ENCODE data around the gene SLC23A3.
A peak's percentile ranks its signal among the peaks of the same experiment; 100 is the strongest.

SLC23A3 gene

DNA sequence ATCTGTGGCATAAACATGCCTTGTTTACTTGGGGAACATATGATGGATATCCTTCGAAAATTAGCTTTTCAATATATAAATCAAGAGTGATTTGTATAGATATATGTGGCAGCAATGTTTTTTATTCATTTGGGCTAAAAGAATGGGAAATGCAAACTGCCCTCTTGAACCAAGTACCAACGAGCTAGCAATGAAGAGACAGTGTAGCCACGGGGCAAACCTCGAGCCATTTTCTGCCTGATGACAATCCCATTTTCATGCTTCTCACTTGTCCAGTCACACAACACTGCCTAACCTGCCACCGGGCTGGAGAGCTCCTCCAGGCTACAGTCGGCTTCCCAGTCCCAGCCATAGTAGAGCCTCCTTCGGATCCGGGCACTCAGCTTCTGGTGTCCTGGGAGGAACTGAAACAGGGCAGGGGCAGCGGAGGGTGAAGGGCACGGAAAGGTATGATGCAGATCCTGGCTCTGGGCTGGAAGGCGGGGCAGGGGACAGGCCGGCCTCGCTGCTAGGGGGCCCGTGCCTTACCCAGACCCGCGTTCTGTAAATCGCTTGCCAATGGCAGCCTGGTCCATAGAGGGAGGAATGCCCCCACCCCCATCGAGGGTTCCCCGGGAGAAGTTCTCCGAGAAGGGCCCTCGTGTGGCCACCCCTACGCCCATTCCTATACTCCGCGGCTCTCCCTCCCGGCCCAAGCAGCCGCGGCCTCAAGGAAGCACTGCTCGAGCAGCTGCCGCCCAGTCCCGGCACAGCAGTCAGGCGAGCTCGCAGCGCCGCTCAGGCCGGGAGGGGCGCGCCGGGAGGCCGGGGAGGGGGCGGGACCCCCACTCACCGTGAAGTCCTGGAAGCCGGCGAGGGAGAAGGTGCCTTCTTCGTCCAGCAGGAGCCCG, 6.3 kb upstream of the SLC23A3 start:
- DNase-seq (ENCODE audit: low spot score): peak; percentile 58

DNA sequence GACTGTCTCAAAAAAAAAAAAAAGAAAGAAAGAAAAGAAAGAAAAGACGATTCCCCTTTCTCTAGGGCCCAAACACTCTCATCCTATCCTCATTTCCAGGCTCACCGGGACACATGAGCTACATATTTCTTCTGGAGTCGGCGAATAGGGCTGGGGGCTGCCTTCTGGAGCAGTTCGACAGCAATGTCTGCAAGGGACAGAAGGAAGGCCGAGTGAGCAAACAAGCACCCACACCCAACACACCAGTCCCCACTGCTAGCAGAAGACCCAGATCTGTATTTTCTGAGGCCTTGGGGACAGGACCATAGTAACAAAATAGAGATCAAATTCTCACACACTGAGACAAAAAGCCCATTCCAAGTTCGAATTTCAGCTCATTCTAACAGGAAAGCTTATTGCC, 5.7 kb upstream of the SLC23A3 start:
- no peak for DNase-seq (ENCODE audit: low spot score)

DNA sequence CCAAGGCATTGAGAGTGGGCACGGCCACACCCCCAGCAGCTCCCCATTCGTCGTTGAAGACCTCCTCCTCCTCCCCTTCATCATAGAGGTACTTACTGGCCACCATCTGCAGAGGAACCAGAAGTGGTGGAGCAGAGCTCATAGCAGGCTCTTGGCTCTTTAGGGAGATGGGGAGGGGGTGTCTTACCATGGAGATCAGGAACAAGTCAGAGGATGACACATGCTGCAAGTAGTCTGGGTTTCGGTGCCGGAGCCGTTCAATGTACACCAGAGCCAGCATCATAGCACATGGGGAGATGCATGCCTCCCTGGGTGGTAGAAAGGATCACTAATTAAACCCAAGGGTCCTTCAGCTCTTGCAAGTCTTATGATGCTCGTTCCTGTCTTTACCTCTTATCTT, 5.0 kb upstream of the SLC23A3 start:
- DNase-seq (ENCODE audit: low spot score): no peak

DNA sequence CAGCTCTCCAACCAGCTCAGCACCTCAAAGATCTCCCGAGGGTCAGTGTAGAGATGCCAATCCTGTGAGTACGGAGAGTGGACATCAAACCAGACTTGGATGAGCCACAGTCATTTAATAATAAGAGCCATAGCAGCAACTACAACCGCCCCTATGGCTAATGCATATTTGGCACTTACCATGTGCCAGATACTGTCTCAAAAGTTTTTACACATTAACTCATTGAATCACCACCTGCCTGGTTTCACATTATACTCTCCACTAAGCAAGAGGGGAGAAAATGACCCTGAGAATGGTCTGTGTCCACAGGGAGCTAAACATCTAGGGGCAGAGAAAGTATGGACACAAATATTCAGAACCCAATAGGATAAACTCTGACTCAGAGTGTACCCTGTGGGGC, 4.3 kb upstream of the SLC23A3 start:
- no peak for DNase-seq (ENCODE audit: low spot score)

DNA sequence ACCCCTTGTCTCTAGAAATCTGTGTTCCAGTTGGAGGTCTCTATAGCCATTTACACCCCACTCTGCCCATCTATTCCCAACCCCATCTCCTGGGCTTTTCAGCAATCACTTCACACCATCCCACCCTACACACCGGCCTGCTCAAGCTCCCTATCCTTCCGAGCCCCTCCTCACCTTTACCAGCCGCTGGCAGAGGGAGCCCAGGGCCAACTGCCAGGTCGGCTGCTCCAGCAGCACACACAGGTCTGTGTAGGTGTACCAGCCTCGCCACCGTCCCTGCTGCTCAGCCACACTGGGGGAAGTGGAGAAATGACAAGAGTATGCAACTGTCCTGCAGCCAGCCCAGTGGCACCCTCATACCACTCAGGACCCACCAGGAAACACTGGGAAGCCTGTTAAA, 3.3 kb upstream of the SLC23A3 start:
- no peak for DNase-seq (ENCODE audit: low spot score)

DNA sequence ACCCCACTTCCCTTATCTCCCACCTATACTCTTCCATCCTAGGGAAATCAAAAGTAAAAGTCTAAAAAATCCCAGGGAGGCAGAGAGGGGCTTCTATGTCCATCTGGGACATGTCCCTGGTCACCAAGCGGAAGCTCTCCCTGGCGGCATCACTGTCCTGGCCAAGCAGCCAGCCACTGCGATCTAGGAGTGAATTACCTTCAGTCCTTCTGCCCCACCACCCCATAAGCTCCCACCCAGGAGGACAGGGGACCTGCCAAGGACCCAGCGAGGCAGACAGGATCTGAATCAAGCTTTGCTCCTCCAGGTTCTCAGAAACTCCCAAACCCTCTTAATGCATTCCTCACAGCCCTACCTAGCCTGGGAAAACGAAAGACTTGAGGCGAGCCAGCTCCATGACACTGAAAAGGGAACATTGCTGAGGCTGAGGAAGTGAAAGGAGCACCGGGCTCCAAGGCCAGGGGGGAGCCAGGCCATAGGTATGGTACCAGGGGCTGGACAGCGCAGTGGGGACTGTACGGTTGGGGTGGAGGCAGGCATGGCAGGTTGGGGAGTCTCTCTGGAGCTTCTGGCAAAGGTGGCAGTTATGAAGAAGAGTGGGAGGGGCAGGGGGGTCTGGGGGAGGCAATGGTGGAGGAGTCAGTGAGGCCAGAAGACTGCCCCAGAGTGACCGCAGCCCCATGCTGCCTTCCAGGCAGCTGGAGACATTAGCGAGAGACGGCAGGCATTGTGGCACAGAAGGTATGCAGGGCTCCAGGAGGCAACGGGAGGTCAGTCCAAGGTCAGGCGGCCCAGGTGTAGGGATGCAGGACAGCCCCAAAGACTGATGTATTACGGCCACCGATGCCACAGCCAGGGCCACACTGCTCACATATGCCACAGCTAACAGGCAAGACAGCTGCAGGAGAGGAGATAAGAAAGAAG, 2.7 kb upstream of the SLC23A3 start:
- DNase-seq (ENCODE audit: low spot score): no peak

DNA sequence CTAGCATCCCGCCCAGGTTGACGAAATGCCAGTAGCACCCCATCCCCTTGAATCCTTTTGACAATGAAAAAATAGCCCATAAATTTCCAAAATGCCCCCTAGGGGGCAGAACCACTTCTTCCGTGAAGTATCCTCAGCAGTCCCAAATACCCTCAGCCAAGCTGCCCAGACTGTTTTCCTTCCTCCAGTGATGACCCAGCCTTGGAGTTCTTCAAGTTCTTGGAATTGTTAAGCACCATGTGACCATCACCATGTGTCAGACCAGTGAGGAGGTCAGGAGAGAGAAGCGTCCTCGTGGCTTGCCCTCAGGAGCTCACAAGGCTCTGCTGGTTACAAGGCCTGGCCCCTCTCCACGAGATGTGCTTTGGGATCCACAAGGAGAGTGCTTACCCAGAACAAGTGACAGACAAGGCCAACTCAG, 1.4 kb upstream of the SLC23A3 start:
- peak; percentile 90 for DNase-seq (ENCODE audit: low spot score)

DNA sequence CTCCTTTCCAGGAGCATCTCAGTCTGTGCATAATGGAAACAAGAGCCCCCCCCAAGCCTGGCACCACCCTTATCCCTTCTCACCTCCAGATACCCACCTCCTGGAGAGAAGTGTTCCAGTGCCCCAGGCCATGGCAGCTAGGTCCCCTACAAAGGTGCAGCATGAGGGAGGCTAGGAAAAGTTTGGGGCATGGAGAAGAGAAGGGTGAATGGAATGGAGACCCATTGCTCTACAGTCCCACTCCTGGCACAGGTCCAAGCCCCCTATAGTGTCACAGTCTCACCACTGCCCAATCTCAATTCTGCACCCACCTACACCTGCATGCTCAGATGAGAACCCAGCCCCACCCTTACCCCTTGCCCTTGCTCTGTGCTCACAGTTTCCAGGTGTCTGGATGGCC, 897 bp downstream of the SLC23A3 start:
- no peak for DNase-seq (ENCODE audit: low spot score)

DNA sequence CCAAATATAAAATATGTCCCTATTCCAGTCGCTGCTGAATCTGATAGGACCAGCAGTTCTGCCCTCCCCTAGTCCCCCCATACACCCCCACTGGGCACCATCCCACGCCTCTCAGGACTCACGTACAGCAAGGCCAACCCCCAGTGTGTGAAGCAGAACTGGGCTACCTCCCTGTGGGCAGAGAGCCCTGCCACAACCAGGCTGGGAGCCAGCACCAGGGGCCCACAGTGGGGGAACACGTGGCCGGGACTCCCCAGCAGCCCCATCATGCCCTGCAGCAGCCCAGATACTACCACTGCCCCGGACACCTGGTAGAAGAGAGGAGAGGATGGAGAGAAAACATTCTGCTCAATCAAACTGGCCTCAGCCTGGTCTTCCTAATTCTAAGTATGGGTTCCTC, 1.3 kb downstream of the SLC23A3 start:
- DNase-seq (ENCODE audit: low spot score): no peak

DNA sequence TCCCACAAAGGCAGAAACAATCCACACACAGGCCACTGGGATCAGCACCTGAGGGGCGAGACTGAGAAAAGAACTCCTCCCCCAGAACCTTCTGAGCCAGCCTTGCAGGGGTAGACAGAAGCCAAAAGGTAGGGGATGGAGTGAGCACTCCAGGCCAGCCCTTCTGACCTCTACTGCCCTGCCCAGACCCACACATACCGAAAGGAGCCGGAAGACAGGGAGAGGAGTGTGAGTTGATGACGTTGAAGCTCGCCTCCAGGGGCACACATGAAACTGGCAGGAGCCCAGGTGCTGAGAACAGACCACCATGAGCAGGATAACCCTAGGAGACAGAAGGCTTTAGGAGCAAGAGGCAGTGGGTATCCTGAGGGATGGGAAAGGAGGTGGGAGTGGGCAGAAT, 1.8 kb downstream of the SLC23A3 start:
- DNase-seq (ENCODE audit: low spot score): no peak

DNA sequence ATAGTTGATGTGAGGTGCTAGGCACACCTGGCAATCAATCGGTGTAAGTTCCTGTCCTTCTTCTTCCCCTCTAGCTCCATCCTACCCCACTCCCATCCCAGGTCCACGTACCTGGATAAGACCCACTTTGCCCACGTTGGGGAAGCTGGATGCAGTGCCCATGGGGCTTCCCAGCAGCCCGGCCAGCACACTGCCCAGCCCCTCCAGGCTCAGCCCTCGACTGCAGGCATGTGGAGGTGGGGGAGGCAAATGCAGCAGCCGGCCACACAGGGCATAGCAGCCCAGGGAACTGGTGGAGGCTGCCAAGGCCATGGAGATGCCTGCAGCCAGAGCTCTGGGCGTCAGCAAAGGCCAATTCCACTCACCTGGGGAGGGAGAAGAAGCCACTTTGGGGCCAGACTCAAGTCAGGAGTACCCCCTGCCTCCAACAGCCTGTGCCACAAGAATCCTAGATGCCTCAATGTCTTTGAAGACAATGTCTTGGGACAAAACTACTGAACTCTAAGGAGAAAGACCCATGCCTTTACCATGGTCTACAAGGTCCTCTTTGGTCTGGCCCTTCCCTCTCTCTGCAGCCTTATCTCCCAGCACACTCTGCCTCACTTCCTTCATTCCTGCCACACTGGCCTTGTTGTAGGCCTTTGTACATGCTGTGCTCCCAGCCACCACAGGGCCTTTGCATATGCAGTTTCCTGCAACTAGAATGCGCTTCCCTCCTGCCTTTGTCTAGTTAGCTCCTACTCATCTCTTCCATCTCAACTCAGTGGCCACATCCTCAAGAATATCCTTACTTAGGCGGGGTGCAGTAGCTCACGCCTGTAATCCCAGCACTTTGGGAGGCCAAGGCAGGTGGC, 4.5 kb downstream of the SLC23A3 start:
- DNase-seq (ENCODE audit: low spot score): no peak

DNA sequence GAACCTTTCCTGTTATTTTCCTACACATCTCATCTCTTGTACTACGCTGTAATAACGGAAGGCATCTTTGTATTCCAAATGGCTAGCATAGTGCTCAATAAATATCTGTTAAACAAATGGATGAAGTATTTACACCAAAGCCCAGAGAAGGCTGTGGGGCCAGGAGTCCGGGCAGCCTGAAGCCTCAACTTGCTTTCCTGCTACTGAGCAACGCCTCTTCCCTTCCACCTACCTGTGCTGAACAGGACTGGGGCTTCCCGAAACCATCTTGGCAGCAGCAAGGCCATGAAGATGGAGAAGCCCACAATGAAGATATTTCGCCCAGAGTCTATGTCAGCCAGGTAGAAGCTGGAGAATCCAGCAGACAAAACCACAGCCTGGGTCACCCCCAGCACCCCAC, 6.7 kb downstream of the SLC23A3 start:
- DNase-seq (ENCODE audit: low spot score): no peak

DNA sequence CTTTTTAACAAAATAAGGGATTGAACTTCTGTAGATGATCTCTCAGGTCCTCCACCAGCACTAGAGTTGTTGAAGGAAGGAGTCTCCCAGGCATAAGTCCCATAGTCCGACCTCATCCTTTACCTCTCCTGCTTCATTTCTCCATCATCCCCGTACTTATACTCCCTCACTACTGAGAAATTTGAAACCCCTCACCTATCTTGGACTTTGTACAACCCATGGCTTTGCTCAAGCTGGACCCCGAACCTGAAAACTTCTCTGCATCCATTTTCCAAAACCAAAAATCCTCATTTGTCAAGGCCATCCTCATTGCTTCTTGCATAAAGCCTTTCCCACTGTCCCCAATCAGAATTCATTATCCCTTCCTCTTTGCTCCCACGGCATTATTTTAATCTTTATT, 8.7 kb downstream of the SLC23A3 start:
- no peak for DNase-seq (ENCODE audit: low spot score)

DNA sequence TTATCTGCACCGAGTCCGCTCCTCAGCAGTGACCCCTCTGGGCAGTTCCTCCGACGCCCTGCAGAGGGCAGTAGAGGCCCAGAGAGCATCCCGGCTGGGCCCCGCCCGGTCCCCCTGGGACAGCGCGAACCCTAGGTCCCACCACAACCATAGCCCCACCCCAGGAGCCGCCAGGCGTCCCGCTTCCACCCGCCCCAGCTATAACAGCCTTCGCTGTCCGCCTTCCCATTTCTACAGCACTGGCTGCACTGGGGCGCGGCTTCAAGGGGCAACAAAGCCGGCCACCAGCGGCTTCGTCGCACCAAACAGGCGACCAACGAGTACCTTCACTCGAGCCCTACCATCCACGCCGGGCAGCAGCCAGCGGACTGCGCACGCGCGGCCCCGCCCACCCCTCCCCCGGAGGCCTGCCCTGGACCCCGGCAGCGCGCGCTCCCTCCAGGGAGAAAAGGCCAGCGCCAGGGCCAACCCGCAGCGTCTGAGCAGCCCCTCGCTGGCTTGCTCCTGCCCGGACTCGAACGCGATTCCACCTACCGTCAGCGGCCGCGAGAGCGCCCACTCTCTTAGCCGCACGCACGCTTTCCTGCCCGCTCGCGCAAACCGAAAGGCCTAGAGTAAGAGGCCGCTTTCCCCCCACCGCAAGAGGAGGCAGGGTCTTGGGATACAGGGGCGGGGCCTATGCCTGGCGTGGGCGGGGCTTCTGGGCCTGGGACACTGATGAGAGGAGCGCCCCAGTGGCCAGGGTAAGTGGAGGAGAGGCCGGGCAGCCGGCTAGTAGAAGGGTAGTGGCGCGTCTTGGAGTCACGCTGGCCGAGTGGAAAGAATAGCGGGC, 9.4 kb downstream of the SLC23A3 start, which contains the start of gene NHEJ1:
Gene NHEJ1 (minus strand): TSS at position 630 of the 832 bp plus-strand sequence. CDS start 2,453 bp downstream, outside the sequence.
- DNase-seq (ENCODE audit: low spot score): peak; percentile 96

DNA sequence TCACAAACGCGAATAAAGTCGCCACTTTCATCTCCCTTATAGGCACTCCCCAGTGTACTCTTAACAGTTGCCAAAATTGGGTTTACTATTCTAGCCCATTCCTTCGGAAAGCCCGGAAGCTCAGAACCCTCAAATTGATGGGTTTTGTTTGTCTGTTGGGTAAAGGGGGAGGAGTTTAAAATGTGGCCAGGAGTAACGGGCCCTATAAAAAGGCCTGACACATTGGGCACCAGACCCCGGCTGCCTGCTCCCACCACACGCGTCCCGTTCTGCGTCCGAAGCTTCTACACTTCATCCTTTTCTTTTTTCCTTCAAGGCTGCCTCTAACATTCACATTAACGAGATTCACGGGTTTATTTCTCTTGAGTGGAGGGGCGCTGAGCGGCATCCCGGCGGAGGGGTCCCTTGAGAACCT, 10.1 kb downstream of the SLC23A3 start:
- DNase-seq (ENCODE audit: low spot score): no peak

DNA sequence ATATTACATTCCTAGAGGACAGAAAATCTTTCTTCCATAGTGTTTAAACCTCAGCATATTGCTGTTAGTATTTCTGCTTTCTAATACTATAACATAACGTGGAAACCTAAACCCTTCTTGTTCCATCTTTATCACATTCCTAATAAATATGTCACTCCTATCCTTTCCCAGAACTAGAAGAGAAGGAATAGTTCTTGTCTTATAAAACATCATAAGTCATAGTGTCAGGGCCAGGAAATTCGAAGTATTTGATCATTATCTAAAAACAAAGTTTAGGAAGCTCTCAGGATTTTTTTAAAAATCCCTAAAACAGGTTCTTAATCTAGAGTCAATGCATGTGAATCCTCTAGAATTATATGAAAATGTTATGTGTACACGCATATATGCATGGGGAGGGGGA, 11.2 kb downstream of the SLC23A3 start:
- peak; percentile 46 for DNase-seq (ENCODE audit: low spot score)

DNA sequence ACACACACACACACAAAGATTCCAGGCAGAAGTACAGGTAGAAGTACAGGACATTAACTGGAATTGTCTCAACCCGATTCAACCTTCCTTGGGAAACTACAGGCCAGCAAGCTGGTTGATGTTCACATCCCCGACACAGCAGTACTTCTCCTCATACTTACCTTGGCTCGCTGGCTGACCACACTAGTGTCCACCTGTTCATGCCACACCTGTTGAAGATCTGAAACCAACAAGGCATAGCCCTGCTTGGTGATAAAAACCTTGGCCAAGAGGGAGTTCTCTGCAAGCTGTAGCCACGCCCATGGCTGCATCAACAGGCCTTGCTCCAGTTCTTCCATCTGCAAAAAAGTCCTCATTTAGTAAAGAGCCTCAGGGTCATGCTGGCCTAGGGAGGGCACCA, 11.8 kb downstream of the SLC23A3 start:
- DNase-seq (ENCODE audit: low spot score): no peak

DNA sequence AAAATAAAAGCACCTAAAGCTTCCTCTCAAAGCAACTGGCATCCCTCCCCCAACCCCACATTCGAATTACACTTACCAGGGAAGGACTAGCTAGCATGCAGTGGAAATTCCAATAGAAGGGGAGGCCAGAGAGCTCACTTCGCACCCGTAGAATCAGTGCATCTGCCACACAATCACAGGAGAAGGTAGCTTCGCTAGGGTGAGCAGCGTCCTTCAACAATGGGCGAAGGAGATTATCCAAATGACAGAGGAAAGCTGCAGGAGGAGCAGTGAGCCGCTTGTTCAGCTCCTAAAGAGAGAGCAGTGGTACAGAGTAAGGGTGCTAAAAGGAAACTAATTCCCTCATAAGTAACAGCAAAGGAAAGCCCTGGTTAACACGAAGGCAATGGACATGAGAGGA, 12.4 kb downstream of the SLC23A3 start:
- no peak for DNase-seq (ENCODE audit: low spot score)

DNA sequence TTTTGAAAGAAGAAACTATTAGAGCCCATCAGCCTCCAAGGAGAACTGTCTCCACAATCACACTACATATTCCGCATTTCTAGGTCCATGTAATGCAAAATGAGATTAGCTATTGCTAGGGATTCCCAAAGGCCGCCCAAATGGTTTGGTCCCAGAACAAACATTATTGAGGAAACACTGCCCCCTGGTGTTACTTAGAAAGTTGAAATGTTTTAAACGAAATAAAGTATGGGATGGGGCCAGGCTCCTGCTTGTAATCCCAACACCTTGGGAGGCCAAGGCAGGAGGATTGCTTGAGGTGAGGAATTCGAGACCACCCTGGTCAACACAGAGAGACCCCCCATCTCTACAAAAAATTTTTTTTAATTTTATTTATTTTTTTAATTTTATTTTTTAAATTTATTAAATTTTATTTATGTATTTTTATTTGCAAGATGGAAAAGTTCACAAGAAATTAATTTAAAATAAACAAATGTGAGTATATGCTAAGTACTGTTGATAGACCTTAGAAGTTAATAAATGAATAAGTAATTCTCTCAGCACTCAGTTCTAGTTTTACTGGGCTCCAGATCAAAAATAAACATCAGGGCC, 14.7 kb downstream of the SLC23A3 start:
- peak; percentile 61 for DNase-seq (ENCODE audit: low spot score)

DNA sequence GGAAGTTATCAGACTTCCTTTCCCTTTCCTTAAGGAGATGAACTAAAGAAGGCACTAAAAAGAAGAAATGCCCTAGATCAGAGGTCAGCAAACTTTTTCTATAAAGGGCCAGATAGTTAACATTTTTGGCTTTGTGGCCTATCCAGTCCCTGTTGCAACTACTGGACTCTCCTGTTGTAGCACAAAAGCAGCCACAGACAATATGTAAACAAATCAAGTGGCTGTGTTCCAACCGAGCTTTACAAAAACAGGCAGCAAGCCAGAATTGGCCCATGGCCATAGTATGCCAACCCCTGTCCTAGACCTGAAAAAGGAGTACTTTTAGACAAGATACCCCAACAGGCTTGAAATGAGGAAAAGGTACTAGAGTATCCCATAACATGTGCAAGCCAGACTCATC, 20.2 kb downstream of the SLC23A3 start:
- no peak for DNase-seq (ENCODE audit: low spot score)

DNA sequence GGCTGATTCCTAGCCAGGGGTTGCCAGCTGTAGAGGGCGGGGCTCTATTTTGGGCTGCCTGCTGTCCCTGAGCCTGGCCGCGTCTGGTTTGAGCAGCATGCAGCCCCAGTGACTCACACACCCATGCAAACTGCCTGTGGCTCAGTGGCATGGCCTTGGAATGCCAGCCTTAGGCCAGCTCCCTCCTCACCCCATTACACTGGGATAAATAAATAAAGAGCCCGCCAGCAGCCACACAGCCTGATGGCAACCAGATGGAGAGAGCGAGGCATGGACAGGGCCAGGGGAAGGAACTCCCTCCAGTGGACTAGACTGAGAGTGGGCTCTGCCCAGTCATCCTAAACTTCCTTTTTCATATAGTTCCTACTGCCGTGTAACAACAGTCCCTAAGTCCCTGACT, 27.5 kb downstream of the SLC23A3 start:
- peak; percentile 58 for DNase-seq (ENCODE audit: low spot score)

Data from hepatic stellate cell (primary cell).